GM21786 (cell line): ENCODE measurements around the gene LYZL6.
"Not testable (repeated sequence)": the region's sequence is repeated elsewhere in the genome, so short reads cannot be mapped to it uniquely, and the experiment has no call there.

Source experiments
- ATAC-seq: cut with Tn5 transposase; IDR thresholded peaks from one replicate; pipeline ENCODE4 v1.9.1; 2021; ENCODE audit not compliant: unreplicated experiment

LYZL6 gene

GRCh38 chr17:35909408-35909807 lies 34.1 kb downstream of the LYZL6 start:
- ATAC-seq = no peak

DNA sequence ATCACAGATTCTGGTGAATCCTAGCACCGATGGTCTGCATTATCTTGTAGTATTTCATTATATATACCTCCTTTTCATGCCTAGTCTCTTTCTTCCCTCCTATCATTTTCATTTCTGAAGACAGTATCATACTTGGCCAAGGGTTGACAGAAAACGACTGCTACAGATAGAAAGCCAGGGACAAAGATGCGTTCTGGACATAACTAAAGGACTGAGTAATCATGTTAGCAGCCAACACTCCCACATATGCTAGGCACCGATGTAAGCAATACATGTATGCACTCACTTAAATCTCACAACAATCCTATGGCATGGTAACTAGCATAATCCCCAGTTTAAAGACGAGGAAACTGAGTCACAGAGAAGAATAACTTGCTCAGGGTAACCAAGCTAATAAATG lies 35.8 kb downstream of the LYZL6 start:
- no peak for ATAC-seq

DNA sequence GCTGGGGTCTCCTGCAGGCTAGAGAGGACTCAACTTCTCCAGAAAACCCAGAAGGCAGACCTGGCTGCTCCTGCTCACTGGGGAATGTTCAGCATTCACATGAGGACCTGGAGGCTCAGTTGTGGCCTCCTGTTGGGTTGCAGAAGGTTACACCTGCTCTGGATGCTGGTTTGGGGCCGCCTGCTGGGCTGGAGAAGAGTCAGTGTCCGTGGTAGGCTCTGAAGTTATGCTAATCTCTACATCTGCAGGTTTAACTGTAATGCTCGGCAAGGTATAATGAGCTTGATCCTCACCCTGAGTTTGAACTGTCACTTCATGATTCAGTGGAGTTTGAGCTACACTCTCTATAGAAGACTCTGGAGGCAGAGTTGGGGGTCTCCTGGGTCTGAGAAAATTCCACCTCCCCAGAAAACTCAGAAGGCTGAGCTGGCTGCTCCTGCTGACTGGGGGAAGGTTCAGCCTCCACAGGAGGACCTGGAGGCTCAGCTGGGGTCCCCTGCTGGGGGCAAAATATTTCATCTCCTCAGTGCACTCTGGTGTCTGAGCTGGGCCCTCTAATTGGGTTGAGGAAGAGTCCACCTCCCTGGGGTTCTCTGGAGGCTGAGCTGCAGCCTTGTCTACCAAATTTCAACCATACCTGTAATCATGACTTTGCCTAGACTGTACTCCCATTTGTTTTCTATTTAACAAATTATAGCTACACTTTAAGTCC lies 36.4 kb downstream of the LYZL6 start:
- ATAC-seq = no peak

- no peak for ATAC-seq
Observed at GRCh38 chr17:35906191-35906925, 37.2 kb downstream of the LYZL6 start.

GRCh38 chr17:35903451-35903850 lies 40.1 kb downstream of the LYZL6 start:
- no peak for ATAC-seq

DNA sequence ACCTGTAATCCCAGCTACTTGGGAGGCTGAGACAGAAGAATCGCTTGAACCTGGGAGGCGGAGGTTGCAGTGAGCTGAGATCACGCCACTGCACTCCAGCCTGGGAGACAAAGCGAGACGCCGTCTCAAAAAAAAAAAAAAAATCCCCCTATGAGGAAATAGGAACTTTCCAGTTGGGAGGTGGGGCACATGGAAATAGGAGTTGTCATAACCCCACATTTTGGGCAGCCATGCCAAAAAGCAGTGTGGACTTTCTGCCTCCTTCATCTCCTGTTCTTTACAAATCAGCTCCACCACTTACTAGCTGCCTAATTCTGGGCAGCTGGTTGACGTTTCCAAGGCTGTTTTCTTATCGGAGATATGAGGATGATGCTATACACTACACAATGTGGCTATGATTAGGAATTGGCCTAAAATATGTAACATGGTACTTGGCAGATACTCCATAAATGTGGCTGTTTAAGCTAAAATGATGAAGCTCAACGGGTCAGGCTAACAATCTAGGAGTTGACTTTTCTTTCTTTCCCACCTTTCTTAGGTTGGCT lies 41.8 kb downstream of the LYZL6 start:
- ATAC-seq = no peak

- no peak for ATAC-seq
Observed at GRCh38 chr17:35900708-35901480, 42.6 kb downstream of the LYZL6 start.

DNA sequence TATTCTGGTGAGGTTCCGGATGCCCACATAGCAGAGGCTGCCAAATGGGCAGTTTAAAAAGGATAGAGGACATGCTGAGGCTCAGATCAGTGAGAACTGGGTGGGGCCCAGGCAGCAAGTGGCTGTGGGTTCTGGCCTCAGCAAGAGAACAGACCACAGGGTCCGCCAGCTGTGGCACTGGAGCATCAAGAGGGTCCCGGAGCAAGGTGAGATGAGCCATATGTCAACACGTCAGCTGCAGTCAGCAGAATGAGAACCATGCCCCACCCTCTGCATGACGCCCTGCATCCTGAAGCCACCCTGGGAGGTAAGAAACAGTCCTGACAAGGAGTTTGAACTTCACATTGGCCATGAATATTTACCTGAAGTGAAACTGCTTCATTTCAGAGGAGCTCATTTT lies 43.2 kb downstream of the LYZL6 start:
- ATAC-seq = no peak

GRCh38 chr17:35898283-35899070 lies 45.0 kb downstream of the LYZL6 start:
- ATAC-seq = no peak

GRCh38 chr17:35897772-35898171 lies 45.7 kb downstream of the LYZL6 start:
- not testable (repeated sequence) for ATAC-seq

DNA sequence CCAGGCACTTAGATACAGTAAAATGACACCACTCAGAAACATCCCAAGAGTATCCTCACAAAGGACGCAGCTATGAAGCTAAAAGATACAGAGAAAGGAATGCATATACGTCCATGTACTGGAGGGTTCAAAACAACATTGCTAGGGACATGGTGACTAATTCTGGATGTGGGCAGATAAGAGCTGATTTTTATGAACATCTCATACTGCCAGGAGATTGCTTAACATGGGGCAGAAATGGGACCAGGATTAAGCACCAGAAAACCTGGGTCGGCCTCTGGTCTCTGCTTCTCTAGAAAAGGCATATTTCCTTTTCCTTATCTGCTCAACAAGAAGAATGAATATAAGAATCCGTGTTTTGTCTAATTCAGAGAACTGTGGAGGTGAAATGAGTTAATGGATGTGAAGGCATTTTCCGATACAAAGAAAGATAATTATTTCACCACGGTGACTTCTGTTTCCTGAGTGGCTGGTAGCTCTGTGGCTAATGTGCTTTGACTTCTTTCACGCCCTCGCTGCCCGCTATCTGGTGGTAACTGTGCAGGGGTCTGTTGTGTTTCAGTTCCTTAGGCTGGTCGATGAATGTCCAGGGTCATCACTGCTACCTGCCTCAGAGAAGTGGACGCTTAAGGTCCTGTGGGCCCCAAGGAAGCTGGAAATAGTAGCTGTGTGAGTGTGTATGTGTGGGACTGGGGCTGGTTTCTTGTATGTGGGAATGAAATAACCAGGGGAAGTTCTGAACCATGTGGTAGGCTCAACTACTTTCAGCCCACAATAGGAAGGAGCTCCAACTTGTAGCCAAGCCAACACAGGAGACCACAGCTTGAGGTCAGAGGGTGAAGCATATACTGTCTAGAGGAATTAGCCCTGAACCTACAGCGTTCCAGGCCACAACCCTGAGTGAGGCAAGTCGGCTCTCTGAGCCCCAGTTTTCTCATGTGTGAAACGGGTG lies 47.6 kb downstream of the LYZL6 start:
- no peak for ATAC-seq

- no peak for ATAC-seq
Observed at GRCh38 chr17:35894206-35894605, 49.3 kb downstream of the LYZL6 start.

- ATAC-seq = no peak
Observed at GRCh38 chr17:35893751-35894150, 49.8 kb downstream of the LYZL6 start.

DNA sequence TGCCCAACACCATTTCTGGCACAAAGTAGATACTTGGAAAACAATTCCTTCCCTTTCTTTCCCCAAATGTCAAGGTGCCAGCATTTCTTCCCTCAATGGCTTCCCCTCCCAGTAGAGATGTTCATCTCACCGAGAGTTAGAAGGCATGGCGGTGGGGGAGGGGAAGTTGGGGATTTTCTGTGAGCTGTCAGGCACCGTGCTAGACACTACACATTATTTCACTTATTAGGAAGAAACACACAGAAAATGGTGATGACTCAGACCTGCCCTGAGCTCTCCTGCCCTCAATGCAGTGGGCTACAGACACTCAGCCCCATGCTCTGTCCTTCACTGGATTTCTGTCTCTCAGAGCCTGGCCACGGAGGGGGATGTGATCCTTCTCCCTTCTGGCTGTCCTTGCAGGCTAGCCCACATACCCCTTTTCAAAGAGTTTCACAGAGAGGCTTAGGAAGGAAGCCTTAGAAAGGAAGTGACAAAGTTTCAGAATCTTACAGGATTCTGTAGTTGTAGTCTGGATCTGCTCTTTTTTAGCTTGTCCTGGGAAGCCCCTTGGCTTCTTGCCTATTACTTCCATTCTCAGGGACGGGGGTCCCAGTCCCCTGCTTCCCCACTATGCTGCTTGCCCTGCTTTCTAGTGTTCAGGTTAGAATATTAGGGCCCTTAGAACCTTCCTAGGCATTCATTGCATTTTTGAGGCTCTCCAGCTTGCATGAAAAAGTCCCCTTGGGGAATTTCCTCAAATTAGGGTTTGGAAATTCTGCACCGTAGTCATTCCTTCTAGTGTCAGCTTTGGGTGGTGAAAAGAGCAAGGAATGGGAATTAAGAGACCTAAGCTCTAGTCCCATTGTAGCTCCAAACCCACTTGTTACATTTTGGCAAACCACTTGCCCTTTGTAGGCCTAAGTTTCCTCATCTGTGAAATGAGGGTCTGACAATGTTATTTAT lies 51.1 kb downstream of the LYZL6 start:
- ATAC-seq = no peak

DNA sequence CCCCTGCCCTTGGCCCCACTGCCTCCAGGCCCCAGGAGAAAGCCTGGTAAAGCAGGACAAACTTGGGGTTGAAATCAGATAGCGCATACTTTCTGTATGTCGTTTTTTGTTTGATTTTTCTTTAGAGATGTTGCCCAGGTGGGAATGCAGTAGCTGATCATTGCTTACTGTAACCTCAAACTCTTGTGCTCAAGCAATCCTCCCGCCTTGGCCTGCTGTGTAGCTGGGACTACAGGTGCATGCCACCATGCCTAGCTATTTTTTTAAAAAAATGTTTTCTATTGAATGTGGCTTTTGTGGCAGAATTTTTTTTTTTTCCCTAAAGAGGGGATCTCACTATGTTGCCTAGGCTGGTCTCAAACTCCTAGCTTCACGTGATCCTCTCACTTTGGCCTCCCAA lies 52.2 kb downstream of the LYZL6 start:
- no peak for ATAC-seq

- ATAC-seq = no peak
Observed at GRCh38 chr17:35890774-35891155, 52.7 kb downstream of the LYZL6 start.

GRCh38 chr17:35889818-35890773 lies 53.4 kb downstream of the LYZL6 start:
- ATAC-seq = no peak
